HL-60 (cell line): ENCODE measurements around the gene CDH5.

ENCODE experiments used
- DNase-seq, 2 experiments: peaks; one replicate each; pipeline ENCODE4 v3.0.0-alpha.2; 2010 to 2020; ENCODE audit warnings: low read depth in 1 of 2, low spot score in 1 of 2
- H3K27ac ChIP-seq: fragments of 250-450 bp; sonication (Bioruptor Pico); replicated peaks from 2 replicates; pipeline ENCODE4 v1.5.1; 2020; ENCODE audit warnings: mild to moderate bottlenecking, moderate library complexity
- H3K27me3 ChIP-seq: fragments of 250-450 bp; sonication (Bioruptor Pico); 2 replicates; pipeline ENCODE4 v1.5.1; 2021; ENCODE audit warnings: mild to moderate bottlenecking, moderate library complexity; ENCODE audit not compliant: insufficient read depth, poor library complexity, severe bottlenecking
- H3K4me3 ChIP-seq: replicated peaks from 2 replicates; pipeline ENCODE4 v1.5.1; 2011; ENCODE audit warnings: mild to moderate bottlenecking, control low read depth, low read length; ENCODE audit not compliant: insufficient read depth
- GABPA ChIP-seq: IDR thresholded peaks from 2 replicates; pipeline ENCODE4 v1.6.1; 2012; ENCODE audit warnings: low read depth
- POLR2AphosphoS5 ChIP-seq: IDR thresholded peaks from 2 replicates; pipeline ENCODE4 v1.6.1; 2012; ENCODE audit warnings: low read depth
- SPI1 ChIP-seq: IDR thresholded peaks from 2 replicates; pipeline ENCODE4 v1.6.1; 2012; ENCODE audit warnings: low read depth, mild to moderate bottlenecking, borderline replicate concordance
- TF ChIP-seq, protein P1 (sequence below): IDR thresholded peaks from one replicate; pipeline ENCODE4 v1.5.1; 2011; ENCODE audit warnings: low read length, control low read depth, inconsistent platforms; ENCODE audit not compliant: insufficient read depth

CDH5 gene

DNA sequence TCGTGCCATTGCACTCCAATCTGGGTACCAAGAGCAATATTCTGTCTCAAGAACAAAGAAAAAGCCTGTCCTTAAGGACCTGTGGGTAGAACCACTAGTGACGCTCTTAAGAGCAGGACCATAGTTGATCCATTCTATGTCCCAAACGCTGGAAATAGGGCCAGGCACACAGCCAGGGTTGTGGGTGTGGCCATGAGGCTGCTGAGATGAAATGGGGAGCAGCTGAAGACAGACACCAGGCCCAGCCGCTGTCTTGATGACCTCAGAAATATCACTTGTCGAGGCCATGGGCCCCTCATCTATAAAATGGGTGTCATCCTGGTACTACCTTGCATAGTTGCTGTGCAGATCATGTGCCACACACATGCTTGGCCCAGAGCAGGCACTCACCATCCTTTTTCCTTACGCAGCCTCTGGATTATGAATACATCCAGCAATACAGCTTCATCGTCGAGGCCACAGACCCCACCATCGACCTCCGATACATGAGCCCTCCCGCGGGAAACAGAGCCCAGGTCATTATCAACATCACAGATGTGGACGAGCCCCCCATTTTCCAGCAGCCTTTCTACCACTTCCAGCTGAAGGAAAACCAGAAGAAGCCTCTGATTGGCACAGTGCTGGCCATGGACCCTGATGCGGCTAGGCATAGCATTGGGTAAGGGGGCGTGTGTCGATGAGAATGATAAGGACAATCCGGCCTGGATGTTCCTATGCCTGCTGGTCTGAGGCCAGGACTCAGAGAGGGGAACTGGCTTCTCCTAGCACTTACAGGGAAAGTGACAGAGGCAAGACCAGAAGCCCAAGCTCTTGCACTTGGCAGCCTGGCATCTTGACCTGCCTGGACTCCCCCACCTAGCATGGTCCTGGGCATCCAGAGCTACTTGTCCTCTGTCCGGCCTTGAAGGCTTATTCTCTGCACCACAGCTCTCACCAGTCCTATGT, 25.5 kb downstream of the CDH5 start:
- TF ChIP-seq, protein P1, sequence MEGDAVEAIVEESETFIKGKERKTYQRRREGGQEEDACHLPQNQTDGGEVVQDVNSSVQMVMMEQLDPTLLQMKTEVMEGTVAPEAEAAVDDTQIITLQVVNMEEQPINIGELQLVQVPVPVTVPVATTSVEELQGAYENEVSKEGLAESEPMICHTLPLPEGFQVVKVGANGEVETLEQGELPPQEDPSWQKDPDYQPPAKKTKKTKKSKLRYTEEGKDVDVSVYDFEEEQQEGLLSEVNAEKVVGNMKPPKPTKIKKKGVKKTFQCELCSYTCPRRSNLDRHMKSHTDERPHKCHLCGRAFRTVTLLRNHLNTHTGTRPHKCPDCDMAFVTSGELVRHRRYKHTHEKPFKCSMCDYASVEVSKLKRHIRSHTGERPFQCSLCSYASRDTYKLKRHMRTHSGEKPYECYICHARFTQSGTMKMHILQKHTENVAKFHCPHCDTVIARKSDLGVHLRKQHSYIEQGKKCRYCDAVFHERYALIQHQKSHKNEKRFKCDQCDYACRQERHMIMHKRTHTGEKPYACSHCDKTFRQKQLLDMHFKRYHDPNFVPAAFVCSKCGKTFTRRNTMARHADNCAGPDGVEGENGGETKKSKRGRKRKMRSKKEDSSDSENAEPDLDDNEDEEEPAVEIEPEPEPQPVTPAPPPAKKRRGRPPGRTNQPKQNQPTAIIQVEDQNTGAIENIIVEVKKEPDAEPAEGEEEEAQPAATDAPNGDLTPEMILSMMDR, result no peak
- no peaks in the 10 kb centered on the region for H3K27me3 ChIP-seq
- no peak overlapping the region for H3K27ac ChIP-seq
- no peak overlapping the region for H3K4me3 ChIP-seq
- DNase-seq, result no peak

DNA sequence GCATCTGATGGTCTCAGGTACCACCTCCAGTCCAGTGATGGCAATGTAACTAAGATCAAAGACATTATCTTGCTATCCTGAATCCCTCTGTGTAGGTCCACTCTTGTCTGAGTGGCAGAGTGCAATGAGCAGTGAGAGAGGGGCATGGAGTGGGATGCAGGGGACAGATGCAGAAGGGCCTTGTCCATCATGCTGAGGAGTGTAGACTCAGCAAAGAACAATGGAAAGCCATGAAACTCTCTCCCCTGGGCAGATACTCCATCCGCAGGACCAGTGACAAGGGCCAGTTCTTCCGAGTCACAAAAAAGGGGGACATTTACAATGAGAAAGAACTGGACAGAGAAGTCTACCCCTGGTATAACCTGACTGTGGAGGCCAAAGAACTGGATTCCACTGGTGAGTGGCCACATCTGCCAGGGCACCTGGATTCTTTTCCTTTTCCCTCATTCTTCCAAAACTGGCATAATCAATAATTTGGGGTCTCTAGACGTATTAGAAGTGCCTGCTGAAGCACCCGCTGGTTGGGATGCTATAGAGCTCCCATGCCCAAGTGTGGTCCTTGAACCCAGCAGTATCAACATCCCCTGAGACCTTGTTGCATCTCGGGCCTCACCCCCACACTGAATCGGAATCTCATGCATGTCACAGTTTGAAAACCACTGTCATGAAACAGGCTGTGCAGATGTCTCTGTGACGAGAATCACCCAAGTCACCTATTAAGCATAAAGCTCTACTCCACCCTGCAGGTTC, 29.5 kb downstream of the CDH5 start:
- no peak for DNase-seq
- no peak overlapping the region for H3K4me3 ChIP-seq
- TF ChIP-seq, protein P1, result no peak
- no peak for TF ChIP-seq SPI1
- no peaks in the 10 kb centered on the region for H3K27me3 ChIP-seq
- no peak overlapping the region for H3K27ac ChIP-seq

DNA sequence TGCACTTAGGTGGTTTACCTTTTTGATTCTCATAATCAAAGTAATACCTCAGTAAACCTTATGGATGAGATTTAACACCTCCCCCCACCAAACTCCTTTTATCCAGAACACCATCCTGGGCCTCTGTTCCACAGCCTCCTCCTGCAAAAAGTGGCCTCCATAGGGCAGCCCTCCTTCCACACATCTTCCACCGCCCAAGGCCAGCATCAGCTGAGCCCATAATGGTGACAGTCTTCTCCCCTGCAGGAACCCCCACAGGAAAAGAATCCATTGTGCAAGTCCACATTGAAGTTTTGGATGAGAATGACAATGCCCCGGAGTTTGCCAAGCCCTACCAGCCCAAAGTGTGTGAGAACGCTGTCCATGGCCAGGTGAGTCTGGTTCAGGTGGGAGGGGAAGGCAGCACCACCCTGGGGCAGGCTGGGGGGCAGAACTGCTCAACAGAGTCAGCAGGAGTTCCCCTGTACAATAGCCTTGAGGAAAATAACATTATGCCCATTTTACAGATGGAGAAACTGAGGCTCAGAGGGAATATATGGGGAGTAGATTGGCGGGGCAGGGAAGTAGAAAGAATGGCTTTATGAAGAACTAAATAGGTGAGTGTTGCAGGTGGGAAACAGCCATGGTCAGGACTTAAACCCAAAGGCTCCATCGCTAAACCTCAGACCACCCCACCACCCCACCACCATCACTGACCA, 31.4 kb downstream of the CDH5 start:
- Histone ChIP-seq H3K4me3 (no peak overlapping the region), H3K27ac (no peak overlapping the region), H3K27me3 (no peaks in the 10 kb centered on the region)
- TF ChIP-seq POLR2AphosphoS5, result no peak
- DNase-seq, result no peak

DNA sequence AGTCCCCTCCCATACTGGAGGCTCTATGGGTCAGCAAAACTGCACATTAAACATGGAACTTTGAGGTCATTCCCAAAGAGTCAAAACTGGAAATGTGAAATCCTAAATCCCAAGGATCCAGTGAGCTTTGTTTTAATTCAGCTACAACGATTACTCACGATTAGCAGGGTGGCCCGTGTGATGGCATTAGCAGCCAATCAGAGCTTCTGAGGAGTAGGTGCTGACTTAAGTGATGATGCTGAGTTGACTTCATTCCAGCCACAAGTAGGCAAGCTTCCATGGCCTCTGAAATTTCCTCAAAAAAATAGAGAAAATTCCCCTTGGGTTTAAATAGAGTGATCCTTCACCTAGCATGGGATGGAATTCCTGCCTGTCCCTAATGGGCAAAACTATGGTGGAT, 32.5 kb downstream of the CDH5 start:
- peaks cover 1% of the 10 kb centered on the region for H3K27me3 ChIP-seq
- no peak overlapping the region for H3K4me3 ChIP-seq
- no peak overlapping the region for H3K27ac ChIP-seq
- no peak for TF ChIP-seq GABPA
- no peak for TF ChIP-seq SPI1
- TF ChIP-seq, protein P1, result no peak
- TF ChIP-seq POLR2AphosphoS5, result no peak
- DNase-seq, result no peak

DNA sequence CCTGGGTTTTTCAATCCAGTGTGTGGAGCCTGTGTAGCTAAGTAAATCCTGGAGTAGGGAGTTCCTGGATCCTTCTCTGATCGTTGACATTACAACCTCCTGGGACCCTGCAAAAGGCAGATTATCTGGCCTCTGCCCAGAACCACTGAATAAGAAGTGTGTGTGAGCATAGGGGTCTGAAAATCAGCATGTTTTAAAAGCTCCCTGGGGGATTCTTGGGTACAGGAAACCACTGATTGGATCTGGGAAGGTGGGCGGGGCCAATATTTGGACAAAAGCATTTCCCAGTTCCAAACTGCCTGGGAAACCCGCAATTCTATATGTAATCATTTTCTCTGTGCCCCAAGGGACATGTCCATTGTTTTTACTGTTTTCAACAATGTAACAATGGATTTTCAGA, 33.4 kb downstream of the CDH5 start:
- TF ChIP-seq SPI1, result no peak
- TF ChIP-seq POLR2AphosphoS5, result no peak
- no peak for TF ChIP-seq GABPA
- Histone ChIP-seq H3K27me3 (peaks cover 2% of the 10 kb centered on the region), H3K4me3 (no peak overlapping the region), H3K27ac (no peak overlapping the region)
- no peak for DNase-seq

DNA sequence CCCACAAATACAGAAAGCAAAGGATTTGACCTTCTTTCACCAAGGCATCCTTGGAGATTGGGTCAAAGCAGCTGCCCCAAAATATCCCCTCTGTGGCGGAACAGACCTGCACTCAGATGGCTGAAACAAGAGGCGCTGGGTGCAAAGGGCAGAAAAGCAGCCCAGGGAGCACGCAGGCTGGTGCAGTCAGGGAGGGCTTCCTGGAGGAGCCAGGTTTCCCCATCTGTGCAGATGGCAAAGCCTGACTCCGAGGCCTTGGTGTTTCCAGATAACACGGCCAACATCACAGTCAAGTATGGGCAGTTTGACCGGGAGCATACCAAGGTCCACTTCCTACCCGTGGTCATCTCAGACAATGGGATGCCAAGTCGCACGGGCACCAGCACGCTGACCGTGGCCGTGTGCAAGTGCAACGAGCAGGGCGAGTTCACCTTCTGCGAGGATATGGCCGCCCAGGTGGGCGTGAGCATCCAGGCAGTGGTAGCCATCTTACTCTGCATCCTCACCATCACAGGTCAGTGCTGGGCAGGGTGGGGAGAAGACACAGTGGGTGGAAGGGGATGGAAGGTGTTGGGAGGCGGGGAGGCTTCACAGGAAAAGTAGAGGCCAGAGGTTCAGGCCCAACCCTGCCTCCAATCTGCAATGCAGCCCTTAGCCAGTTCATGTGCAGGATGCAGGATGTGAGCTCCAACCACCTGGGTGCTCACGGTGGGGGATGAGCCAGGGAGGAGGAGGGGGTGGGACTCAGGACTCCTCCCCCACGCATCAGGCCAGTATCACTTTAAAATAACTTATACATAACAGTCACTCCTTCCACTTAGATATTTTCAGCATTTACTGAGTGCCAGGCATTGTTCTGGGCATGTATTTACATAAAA, 34.3 kb downstream of the CDH5 start:
- Histone ChIP-seq H3K27ac (no peak overlapping the region), H3K4me3 (no peak overlapping the region), H3K27me3 (peaks cover 2% of the 10 kb centered on the region)
- DNase-seq, result no peak
- TF ChIP-seq, protein P1, result no peak
- TF ChIP-seq POLR2AphosphoS5, result no peak
